Measurements from ENCODE around the gene PDE5A. TPM values are rescaled to one million over a fixed set of nuclear protein-coding genes. Genes with fewer than 3 reads are reported as not detected.

PDE5A gene
- total RNA-seq, 1 experiment from 2014 or later: 5.0 TPM

DNA sequence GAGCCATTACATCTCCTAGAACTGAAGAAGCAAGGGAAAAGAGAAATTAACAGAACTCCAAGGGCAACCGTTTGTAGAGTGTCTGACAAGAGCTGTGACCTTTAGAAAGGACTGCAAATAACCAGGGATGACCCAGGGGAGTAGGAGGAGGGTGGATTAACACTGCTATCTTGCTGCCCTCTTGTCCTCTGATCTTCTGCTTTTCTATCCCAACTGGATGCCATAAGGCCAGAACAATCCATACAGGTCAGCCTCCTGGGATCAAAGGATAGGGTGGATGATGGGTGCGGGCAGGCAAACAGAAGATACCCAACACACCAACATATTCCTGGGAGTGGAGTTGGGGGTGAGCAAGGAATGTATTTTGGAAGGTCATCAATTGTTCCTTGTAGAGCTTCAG is 19.8 kb upstream of the PDE5A start (continued):
- TF ChIP-seq CBX3 (IDR thresholded peaks at IDR 0.05; ENCODE audit: low read depth): no peak
- TF ChIP-seq YY1 (IDR thresholded peaks at IDR 0.05; ENCODE audit: extremely low read depth, insufficient replicate concordance, low read depth, low read length): no peak
- TF ChIP-seq ZFX (IDR thresholded peaks at IDR 0.05): no peak
- TF ChIP-seq ZNF274 (IDR thresholded peaks at IDR 0.05; ENCODE audit: low read depth, low read length): no peak
- TF ChIP-seq RAD21 (IDR thresholded peaks at IDR 0.05; ENCODE audit: low read depth): no peak
- no peak for TF ChIP-seq EGR1 (IDR thresholded peaks at IDR 0.05; ENCODE audit: low read depth)

DNA sequence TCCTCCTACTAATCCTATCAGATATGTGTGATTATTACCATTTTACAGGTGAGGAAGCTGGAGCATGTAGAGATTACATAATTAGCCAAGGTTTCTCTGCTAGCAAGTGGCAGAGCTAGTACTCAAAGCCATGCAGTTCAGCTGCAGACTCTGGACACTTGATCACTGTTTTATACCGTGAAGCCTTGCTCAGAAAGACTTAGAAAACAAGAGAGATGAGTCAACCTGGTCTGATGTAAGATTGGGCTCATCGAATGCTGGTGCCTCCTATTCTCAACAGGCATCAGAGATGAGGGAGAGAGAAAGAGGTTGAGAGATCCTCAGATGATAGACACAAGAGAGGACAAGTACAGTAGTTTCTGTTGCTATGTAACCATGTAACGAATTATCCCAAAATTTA is 19.0 kb upstream of the PDE5A start:
- no peaks in the 10 kb centered on the region for H4K20me1 ChIP-seq (ENCODE audit: insufficient read depth)
- DNase-seq (ENCODE audit: low read depth, low spot score) (no peak), ATAC-seq (no peak)
- H3K9ac ChIP-seq (ENCODE audit: low read length): no peak overlapping the region
- BruUV-seq (replicated peaks): no TSS peak
- no peak overlapping the region for H3K4me2 ChIP-seq (ENCODE audit: low read length)
- no peaks in the 10 kb centered on the region for H3K79me2 ChIP-seq (ENCODE audit: insufficient read depth, low read length)
- ChIA-PET CTCF (no interaction called here), RAD21 (ENCODE audit: low non-redundant PET in 1 of 2, low total read pairs in 2 of 2, uncharacterized antibody in 2 of 2, unreplicated experiment in 2 of 2) (no interaction called here), POLR2A (no interaction called here)
- no peak overlapping the region for H2AFZ ChIP-seq (ENCODE audit: low read depth, low read length, poor library complexity, severe bottlenecking)
- H3K27me3 ChIP-seq (ENCODE audit: insufficient read depth, low read length): no peaks in the 10 kb centered on the region
- H3K9me3 ChIP-seq (ENCODE audit: control insufficient read depth in 1 of 2, insufficient read depth in 1 of 2, low read depth in 1 of 2, low read length in 2 of 2): no peaks in the 10 kb centered on the region
- intact Hi-C loops (cut with micrococcal nuclease): no loop called here
- TF ChIP-seq EGR1 (IDR thresholded peaks at IDR 0.05; ENCODE audit: low read depth): no peak
- TF ChIP-seq, protein P1, sequence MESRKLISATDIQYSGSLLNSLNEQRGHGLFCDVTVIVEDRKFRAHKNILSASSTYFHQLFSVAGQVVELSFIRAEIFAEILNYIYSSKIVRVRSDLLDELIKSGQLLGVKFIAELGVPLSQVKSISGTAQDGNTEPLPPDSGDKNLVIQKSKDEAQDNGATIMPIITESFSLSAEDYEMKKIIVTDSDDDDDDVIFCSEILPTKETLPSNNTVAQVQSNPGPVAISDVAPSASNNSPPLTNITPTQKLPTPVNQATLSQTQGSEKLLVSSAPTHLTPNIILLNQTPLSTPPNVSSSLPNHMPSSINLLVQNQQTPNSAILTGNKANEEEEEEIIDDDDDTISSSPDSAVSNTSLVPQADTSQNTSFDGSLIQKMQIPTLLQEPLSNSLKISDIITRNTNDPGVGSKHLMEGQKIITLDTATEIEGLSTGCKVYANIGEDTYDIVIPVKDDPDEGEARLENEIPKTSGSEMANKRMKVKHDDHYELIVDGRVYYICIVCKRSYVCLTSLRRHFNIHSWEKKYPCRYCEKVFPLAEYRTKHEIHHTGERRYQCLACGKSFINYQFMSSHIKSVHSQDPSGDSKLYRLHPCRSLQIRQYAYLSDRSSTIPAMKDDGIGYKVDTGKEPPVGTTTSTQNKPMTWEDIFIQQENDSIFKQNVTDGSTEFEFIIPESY (IDR thresholded peaks at IDR 0.05; ENCODE audit: extremely low read depth, insufficient replicate concordance, low read length): no peak
- TF ChIP-seq, protein P2, sequence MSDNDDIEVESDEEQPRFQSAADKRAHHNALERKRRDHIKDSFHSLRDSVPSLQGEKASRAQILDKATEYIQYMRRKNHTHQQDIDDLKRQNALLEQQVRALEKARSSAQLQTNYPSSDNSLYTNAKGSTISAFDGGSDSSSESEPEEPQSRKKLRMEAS (IDR thresholded peaks at IDR 0.05): no peak
- no peak for TF ChIP-seq CEBPB (IDR thresholded peaks at IDR 0.05; ENCODE audit: low read depth)
- TF ChIP-seq EZH2 (IDR thresholded peaks at IDR 0.05): no peak
- TF ChIP-seq ZFX (IDR thresholded peaks at IDR 0.05): no peak
- TF ChIP-seq, protein P3, sequence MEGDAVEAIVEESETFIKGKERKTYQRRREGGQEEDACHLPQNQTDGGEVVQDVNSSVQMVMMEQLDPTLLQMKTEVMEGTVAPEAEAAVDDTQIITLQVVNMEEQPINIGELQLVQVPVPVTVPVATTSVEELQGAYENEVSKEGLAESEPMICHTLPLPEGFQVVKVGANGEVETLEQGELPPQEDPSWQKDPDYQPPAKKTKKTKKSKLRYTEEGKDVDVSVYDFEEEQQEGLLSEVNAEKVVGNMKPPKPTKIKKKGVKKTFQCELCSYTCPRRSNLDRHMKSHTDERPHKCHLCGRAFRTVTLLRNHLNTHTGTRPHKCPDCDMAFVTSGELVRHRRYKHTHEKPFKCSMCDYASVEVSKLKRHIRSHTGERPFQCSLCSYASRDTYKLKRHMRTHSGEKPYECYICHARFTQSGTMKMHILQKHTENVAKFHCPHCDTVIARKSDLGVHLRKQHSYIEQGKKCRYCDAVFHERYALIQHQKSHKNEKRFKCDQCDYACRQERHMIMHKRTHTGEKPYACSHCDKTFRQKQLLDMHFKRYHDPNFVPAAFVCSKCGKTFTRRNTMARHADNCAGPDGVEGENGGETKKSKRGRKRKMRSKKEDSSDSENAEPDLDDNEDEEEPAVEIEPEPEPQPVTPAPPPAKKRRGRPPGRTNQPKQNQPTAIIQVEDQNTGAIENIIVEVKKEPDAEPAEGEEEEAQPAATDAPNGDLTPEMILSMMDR (IDR thresholded peaks at IDR 0.05 in 2 of 3, conservative IDR thresholded peaks at IDR 0.05 in 1 of 3; ENCODE audit: borderline replicate concordance in 1 of 3, insufficient read depth in 1 of 3, low read depth in 2 of 3, low read length in 2 of 3): no peak
- H3K36me3 ChIP-seq (ENCODE audit: control insufficient read depth in 1 of 2, insufficient read depth in 2 of 2, low read length in 2 of 2): no peaks in the 10 kb centered on the region
- H3K4me1 ChIP-seq (ENCODE audit: control insufficient read depth in 1 of 2, insufficient read depth in 2 of 2, low read length in 2 of 2): no peaks in the 10 kb centered on the region
- H3K27ac ChIP-seq (ENCODE audit: low read depth, low read length): no peak overlapping the region
- no peak overlapping the region for H3K4me3 ChIP-seq (replicated peaks in 1 of 2; ENCODE audit: low read depth in 1 of 2, low read length in 2 of 2)
- H3K9me2 ChIP-seq (ENCODE audit: insufficient read depth): no peaks in the 10 kb centered on the region
